Right hindlimb (tissue), 1 donor: Measurements from ENCODE around the gene CCDC88A.
"Not testable (repeated sequence)": the region's sequence is repeated elsewhere in the genome, so short reads cannot be mapped to it uniquely, and the experiment has no call there.

Experiments used
- DNase-seq: peaks from one replicate; pipeline ENCODE4 v3.0.0-alpha.2; 2018

The CCDC88A gene

GRCh38 chr2:55301277-55301676 is 118.4 kb downstream of the CCDC88A start:
- DNase-seq = no peak

- DNase-seq = no peak
These were observed 123.3 kb downstream of the CCDC88A start for GRCh38 chr2:55296393-55296792.

- DNase-seq = no peak
These were observed 136.6 kb downstream of the CCDC88A start for GRCh38 chr2:55283083-55283482.

- peak; percentile 92 for DNase-seq
These were observed 137.3 kb downstream of the CCDC88A start for GRCh38 chr2:55282110-55282917.

GRCh38 chr2:55280851-55281546 is 138.7 kb downstream of the CCDC88A start:
- DNase-seq = not testable (repeated sequence)

- not testable (repeated sequence) for DNase-seq
These were observed 139.7 kb downstream of the CCDC88A start for GRCh38 chr2:55279859-55280424.

- DNase-seq = not testable (repeated sequence)
These were observed 140.3 kb downstream of the CCDC88A start for GRCh38 chr2:55279214-55279835.

- DNase-seq = no peak
These were observed 142.3 kb downstream of the CCDC88A start for GRCh38 chr2:55277310-55277709.

- DNase-seq = not testable (repeated sequence)
These were observed 145.3 kb downstream of the CCDC88A start for GRCh38 chr2:55274346-55274745.

- DNase-seq = no peak
These were observed 150.0 kb downstream of the CCDC88A start for GRCh38 chr2:55269645-55269990.

- DNase-seq = peak; percentile 97
These were observed 150.6 kb downstream of the CCDC88A start, which contains the start of gene MTIF2 for GRCh38 chr2:55268907-55269644. Gene MTIF2 (minus strand): TSS chr2:55269231. CDS start chr2:55263858, 5,373 bp downstream.

GRCh38 chr2:55268288-55268906 is 151.3 kb downstream of the CCDC88A start:
- DNase-seq = no peak

GRCh38 chr2:55259586-55259985 is 160.1 kb downstream of the CCDC88A start:
- not testable (repeated sequence) for DNase-seq

GRCh38 chr2:55252832-55253231 is 166.8 kb downstream of the CCDC88A start:
- no peak for DNase-seq

- no peak for DNase-seq
These were observed 172.6 kb downstream of the CCDC88A start for GRCh38 chr2:55247025-55247424.

GRCh38 chr2:55245411-55245810 is 174.2 kb downstream of the CCDC88A start:
- no peak for DNase-seq

GRCh38 chr2:55242617-55243016 is 177.0 kb downstream of the CCDC88A start:
- no peak for DNase-seq

- DNase-seq = not testable (repeated sequence)
These were observed 178.1 kb downstream of the CCDC88A start for GRCh38 chr2:55241582-55241981.

GRCh38 chr2:55239656-55240222 is 179.9 kb downstream of the CCDC88A start:
- DNase-seq = no peak
